Breast epithelium (tissue), 3 donors: ENCODE measurements around the gene SQOR.

ENCODE experiments used
- CTCF ChIP-seq, 3 donors: fragments of 450-650 bp; IDR thresholded peaks; one replicate each; pipeline ENCODE4 v1.5.1; 2016 to 2017; ENCODE audit warnings: antibody characterized with exemption in 3 of 3, mild to moderate bottlenecking in 3 of 3, moderate library complexity in 3 of 3
- POLR2A ChIP-seq: fragments of 450-650 bp; IDR thresholded peaks from one replicate; pipeline ENCODE4 v1.6.1; 2016; ENCODE audit warnings: antibody characterized with exemption, mild to moderate bottlenecking, moderate library complexity
- POLR2AphosphoS5 ChIP-seq, 3 donors: sonication (generic); formaldehyde crosslinking; IDR thresholded peaks; one replicate each; pipeline ENCODE4 v1.6.1; 2017; ENCODE audit warnings: antibody characterized with exemption in 3 of 3

GRCh38 chr15:45678459-45679178 is 43.8 kb downstream of the SQOR start:
- TF ChIP-seq CTCF (IDR thresholded peaks at IDR 0.05) (no peak), POLR2A (no peak), POLR2AphosphoS5 (IDR thresholded peaks at IDR 0.05) (no peak)
